H9 (cell line): Measurements from ENCODE around the gene GLP2R. TPM values are rescaled to one million over a fixed set of nuclear protein-coding genes. Genes with fewer than 3 reads are reported as not detected.

Source experiments
- DNase-seq: peaks from one replicate; pipeline ENCODE4 v3.0.0-alpha.2; 2017
- H2AFZ ChIP-seq: one replicate; pipeline ENCODE4 v1.6.1; 2013; ENCODE audit warnings: mild to moderate bottlenecking, low read length, control low read depth, moderate library complexity
- H2AK5ac ChIP-seq: 2 replicates; pipeline ENCODE4 v1.6.1; 2013; ENCODE audit warnings: low read length, control low read depth, mixed read lengths; ENCODE audit not compliant: insufficient read length
- H2BK120ac ChIP-seq: one replicate; pipeline ENCODE4 v1.6.1; 2013; ENCODE audit warnings: low read depth, mild to moderate bottlenecking, low read length, control low read depth, inconsistent platforms; ENCODE audit not compliant: poor library complexity, severe bottlenecking
- H2BK12ac ChIP-seq: 2 replicates; pipeline ENCODE4 v1.6.1; 2013; ENCODE audit warnings: low read length, control low read depth, mixed read lengths, low read depth; ENCODE audit not compliant: insufficient read length
- H2BK15ac ChIP-seq: 2 replicates; pipeline ENCODE4 v1.6.1; 2013; ENCODE audit warnings: low read depth, low read length, control low read depth
- H2BK20ac ChIP-seq: one replicate; pipeline ENCODE4 v1.6.1; 2013; ENCODE audit warnings: low read depth, mild to moderate bottlenecking, low read length, control low read depth, inconsistent platforms; ENCODE audit not compliant: poor library complexity, severe bottlenecking
- H2BK5ac ChIP-seq: 2 replicates; pipeline ENCODE4 v1.6.1; 2013; ENCODE audit warnings: low read length, control low read depth, mixed read lengths; ENCODE audit not compliant: insufficient read length
- H3K14ac ChIP-seq: 2 replicates; pipeline ENCODE4 v1.6.1; 2013; ENCODE audit warnings: low read length, control low read depth; ENCODE audit not compliant: insufficient read depth
- H3K18ac ChIP-seq: 2 replicates; pipeline ENCODE4 v1.6.1; 2013; ENCODE audit warnings: low read depth, mild to moderate bottlenecking, mixed read lengths, low read length, control low read depth; ENCODE audit not compliant: insufficient read length
- H3K23ac ChIP-seq: 2 replicates; pipeline ENCODE4 v1.6.1; 2013; ENCODE audit warnings: low read length, control low read depth, mixed read lengths, low read depth; ENCODE audit not compliant: insufficient read length
- H3K23me2 ChIP-seq: 2 replicates; pipeline ENCODE4 v1.6.1; 2013; ENCODE audit warnings: low read depth, mild to moderate bottlenecking, mixed read lengths, low read length, control low read depth; ENCODE audit not compliant: insufficient read length, poor library complexity, severe bottlenecking
- H3K27ac ChIP-seq: 2 replicates; pipeline ENCODE4 v1.5.1; 2013; ENCODE audit warnings: low read length, control low read depth, mixed read lengths, low read depth; ENCODE audit not compliant: insufficient read length
- H3K27me3 ChIP-seq: 2 replicates; pipeline ENCODE4 v1.6.1; 2013; ENCODE audit warnings: low read length, control low read depth, inconsistent platforms; ENCODE audit not compliant: insufficient read depth
- H3K4ac ChIP-seq: 2 replicates; pipeline ENCODE4 v1.6.1; 2013; ENCODE audit warnings: low read depth, mild to moderate bottlenecking, control low read depth, inconsistent platforms, low read length, moderate library complexity
- H3K4me1 ChIP-seq: 2 replicates; pipeline ENCODE4 v1.6.1; 2013; ENCODE audit warnings: low read length, control low read depth, inconsistent platforms; ENCODE audit not compliant: insufficient read depth
- H3K4me2 ChIP-seq: 2 replicates; pipeline ENCODE4 v1.6.1; 2013; ENCODE audit warnings: low read length, control low read depth, mixed read lengths; ENCODE audit not compliant: insufficient read length, insufficient read depth
- H3K56ac ChIP-seq: 2 replicates; pipeline ENCODE4 v1.6.1; 2013; ENCODE audit warnings: low read depth, mild to moderate bottlenecking, mixed read lengths, low read length, control low read depth; ENCODE audit not compliant: insufficient read length
- H3K79me1 ChIP-seq: 2 replicates; pipeline ENCODE4 v1.6.1; 2013; ENCODE audit warnings: low read depth, mild to moderate bottlenecking, moderate library complexity, low read length, control low read depth, inconsistent platforms; ENCODE audit not compliant: insufficient read depth, poor library complexity, severe bottlenecking
- H3K79me2 ChIP-seq: 2 replicates; pipeline ENCODE4 v1.6.1; 2013; ENCODE audit warnings: low read length, control low read depth, inconsistent platforms; ENCODE audit not compliant: insufficient read depth
- H3K9ac ChIP-seq: 2 replicates; pipeline ENCODE4 v1.6.1; 2013; ENCODE audit warnings: low read length, control low read depth, mixed read lengths; ENCODE audit not compliant: insufficient read length; ENCODE audit errors: extremely low read depth
- H3K9me3 ChIP-seq: one replicate; pipeline ENCODE4 v1.6.1; 2013; ENCODE audit warnings: low read depth, low read length, inconsistent platforms; ENCODE audit not compliant: control insufficient read depth
- H3T11ph ChIP-seq: one replicate; pipeline ENCODE4 v1.6.1; 2013; ENCODE audit warnings: mild to moderate bottlenecking, low read length, control low read depth, inconsistent platforms
- H4K20me1 ChIP-seq: one replicate; pipeline ENCODE4 v1.6.1; 2013; ENCODE audit not compliant: control insufficient read depth, insufficient read length, insufficient read depth
- H4K5ac ChIP-seq: 2 replicates; pipeline ENCODE4 v1.6.1; 2013; ENCODE audit warnings: low read depth, mild to moderate bottlenecking, mixed read lengths, low read length, control low read depth; ENCODE audit not compliant: insufficient read length
- H4K8ac ChIP-seq: replicated peaks from 2 replicates; pipeline ENCODE4 v1.6.1; 2013; ENCODE audit warnings: low read length, control low read depth, mixed read lengths, low read depth; ENCODE audit not compliant: insufficient read length
- H4K91ac ChIP-seq: 2 replicates; pipeline ENCODE4 v1.6.1; 2013; ENCODE audit warnings: low read depth, mild to moderate bottlenecking, moderate library complexity, mixed read lengths, low read length, control low read depth; ENCODE audit not compliant: insufficient read length
- H3K27ac Mint-ChIP-seq, 3 experiments: 2 replicates in 2 of 3; 3 replicates in 1 of 3; pipeline ENCODE4 v1.8.0; 2020 to 2021; ENCODE audit warnings: mixed read lengths in 3 of 3, mild to moderate bottlenecking in 1 of 3, moderate library complexity in 1 of 3
- H3K27me3 Mint-ChIP-seq: 2 replicates; pipeline ENCODE4 v1.8.0; 2021; ENCODE audit warnings: low read depth, mild to moderate bottlenecking, moderate library complexity, mixed read lengths
- H3K36me3 Mint-ChIP-seq, 3 experiments: 2 replicates in 2 of 3; 3 replicates in 1 of 3; pipeline ENCODE4 v1.8.0; 2020 to 2021; ENCODE audit warnings: low read depth in 3 of 3, mixed read lengths in 3 of 3; ENCODE audit not compliant: insufficient read depth in 1 of 3
- H3K4me1 Mint-ChIP-seq, 2 experiments: 2 replicates each; pipeline ENCODE4 v1.8.0; 2020; ENCODE audit warnings: mixed read lengths in 2 of 2
- H3K4me3 Mint-ChIP-seq, 2 experiments: 2 replicates in 1 of 2; 3 replicates in 1 of 2; pipeline ENCODE4 v1.8.0; 2020 to 2021; ENCODE audit warnings: mild to moderate bottlenecking in 2 of 2, mixed read lengths in 2 of 2, moderate library complexity in 1 of 2
- H3K9me3 Mint-ChIP-seq, 2 experiments: 2 replicates in 1 of 2; 3 replicates in 1 of 2; pipeline ENCODE4 v1.8.0; 2020; ENCODE audit warnings: mild to moderate bottlenecking in 2 of 2, mixed read lengths in 2 of 2, moderate library complexity in 1 of 2
- WGBS: extraction: QIAGEN DNeasy Blood & Tissue Kit; methylation state at CpG from one replicate; pipeline ENCODE4 v1.1.7; 2013; ENCODE audit warnings: missing lambda C conversion rate, low lambda C conversion rate, mixed read lengths; ENCODE audit not compliant: insufficient read length; ENCODE audit errors: extremely low coverage; 5-methylcytosine and 5-hydroxymethylcytosine counted together
- total RNA-seq: library from RNA; stranded (reverse); gene quantifications from 2 replicates; pipeline ENCODE4 v1.2.1, GENCODE V29; 2021
- TF ChIP-seq, protein P1 (sequence below): fragments of 200-600 bp; sonication (generic); conservative IDR thresholded peaks from 3 replicates; pipeline ENCODE4 v1.8.0; 2021; ENCODE audit warnings: antibody characterized with exemption, mild to moderate bottlenecking

The GLP2R gene
- total RNA-seq, 1 experiment from 2014 or later: not detected

DNA sequence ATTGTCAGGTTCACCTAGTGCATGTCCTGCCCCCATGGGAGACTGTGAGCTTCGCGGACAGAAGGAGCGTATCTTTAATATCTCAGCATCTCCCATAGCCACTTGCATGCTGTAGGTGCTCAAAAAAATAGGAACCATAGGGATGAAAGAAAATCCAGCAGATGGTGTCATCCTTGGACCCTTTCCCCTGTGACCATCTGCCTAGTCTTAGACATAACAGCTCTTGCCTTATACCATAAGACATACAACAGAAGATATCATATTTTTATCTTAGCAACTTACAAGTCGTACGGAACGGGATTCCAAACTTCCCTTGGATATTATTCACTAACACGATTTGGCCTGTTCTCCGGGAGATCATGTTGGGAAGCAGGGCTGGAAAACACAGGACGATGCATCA is 48.8 kb upstream of the GLP2R start:
- Histone ChIP-seq H3K23me2 (no peaks in the 10 kb centered on the region), H2BK15ac (no peak overlapping the region), H3K27me3 (no peaks in the 10 kb centered on the region), H3T11ph (no peak overlapping the region), H3K18ac (no peak overlapping the region), H4K8ac (no peak overlapping the region), H3K9ac (no peak overlapping the region), H3K23ac (no peak overlapping the region), H2BK120ac (no peak overlapping the region), H2BK20ac (no peak overlapping the region), H3K4me2 (no peak overlapping the region), H3K79me1 (no peaks in the 10 kb centered on the region), H3K9me3 (no peaks in the 10 kb centered on the region), H3K4me1 (no peaks in the 10 kb centered on the region), H2BK12ac (no peak overlapping the region), H3K27ac (no peak overlapping the region), H4K20me1 (no peaks in the 10 kb centered on the region), H3K14ac (no peak overlapping the region), H3K56ac (no peak overlapping the region), H4K5ac (no peak overlapping the region), H2BK5ac (no peak overlapping the region), H2AFZ (no peak overlapping the region), H3K4ac (no peak overlapping the region), H3K79me2 (no peaks in the 10 kb centered on the region), H4K91ac (no peak overlapping the region), H2AK5ac (no peak overlapping the region)
- Mint-ChIP-seq H3K4me3 (no peak overlapping the region), H3K27ac (peak overlapping the region in 1 of 3 experiments; percentile 41; a peak in 2 of 7 replicates), H3K36me3 (0 out of 7 replicates have a peak, but pooled peaks cover 0 to 3% (median 0%) of the 10 kb centered on the region in 3 experiments), H3K9me3 (peaks cover 7 to 8% of the 10 kb centered on the region in 2 experiments; a peak in 4 of 5 replicates), H3K4me1 (peaks cover 6 to 8% of the 10 kb centered on the region in 2 experiments), H3K27me3 (peaks cover 6% of the 10 kb centered on the region)
- no CpG with 5 or more reads among the region's 9 CpGs for WGBS
- TF ChIP-seq, protein P1, sequence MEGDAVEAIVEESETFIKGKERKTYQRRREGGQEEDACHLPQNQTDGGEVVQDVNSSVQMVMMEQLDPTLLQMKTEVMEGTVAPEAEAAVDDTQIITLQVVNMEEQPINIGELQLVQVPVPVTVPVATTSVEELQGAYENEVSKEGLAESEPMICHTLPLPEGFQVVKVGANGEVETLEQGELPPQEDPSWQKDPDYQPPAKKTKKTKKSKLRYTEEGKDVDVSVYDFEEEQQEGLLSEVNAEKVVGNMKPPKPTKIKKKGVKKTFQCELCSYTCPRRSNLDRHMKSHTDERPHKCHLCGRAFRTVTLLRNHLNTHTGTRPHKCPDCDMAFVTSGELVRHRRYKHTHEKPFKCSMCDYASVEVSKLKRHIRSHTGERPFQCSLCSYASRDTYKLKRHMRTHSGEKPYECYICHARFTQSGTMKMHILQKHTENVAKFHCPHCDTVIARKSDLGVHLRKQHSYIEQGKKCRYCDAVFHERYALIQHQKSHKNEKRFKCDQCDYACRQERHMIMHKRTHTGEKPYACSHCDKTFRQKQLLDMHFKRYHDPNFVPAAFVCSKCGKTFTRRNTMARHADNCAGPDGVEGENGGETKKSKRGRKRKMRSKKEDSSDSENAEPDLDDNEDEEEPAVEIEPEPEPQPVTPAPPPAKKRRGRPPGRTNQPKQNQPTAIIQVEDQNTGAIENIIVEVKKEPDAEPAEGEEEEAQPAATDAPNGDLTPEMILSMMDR: no peak
- DNase-seq: no peak
